CD14-positive monocyte (primary cell): Measurements from ENCODE around the gene CPED1. TPM values are rescaled to one million over a fixed set of nuclear protein-coding genes. Genes with fewer than 3 reads are reported as not detected.

ENCODE experiments used
- DNase-seq, 3 donors: peaks; one replicate each; pipeline ENCODE4 v3.0.0-alpha.2; 2011 to 2022
- H2AFZ ChIP-seq: 2 replicates; pipeline ENCODE4 v1.6.0; 2012; ENCODE audit warnings: mild to moderate bottlenecking, low read depth, low read length, inconsistent platforms; ENCODE audit not compliant: insufficient read depth, poor library complexity, severe bottlenecking
- H3K27ac ChIP-seq, 2 donors: 1 replicate in 1 of 2; 2 replicates in 1 of 2; pipeline ENCODE4 v1.5.1; 2012 to 2013; ENCODE audit warnings: low read length in 2 of 2, control low read depth in 1 of 2, inconsistent platforms in 1 of 2, low read depth in 1 of 2, mild to moderate bottlenecking in 1 of 2
- H3K27me3 ChIP-seq, 2 donors: one replicate each; pipeline versions ENCODE4 v1.6.0 to v1.6.1; 2011 to 2013; ENCODE audit warnings: low read length in 2 of 2; ENCODE audit not compliant: control insufficient read depth in 2 of 2, insufficient read depth in 2 of 2
- H3K36me3 ChIP-seq, 2 donors: replicated peaks in 1 of 2; 1 replicate in 1 of 2; 2 replicates in 1 of 2; pipeline versions ENCODE4 v1.5.1 to v1.6.1; 2012 to 2013; ENCODE audit warnings: low read length in 2 of 2, control low read depth in 1 of 2, inconsistent platforms in 1 of 2, mild to moderate bottlenecking in 1 of 2; ENCODE audit not compliant: insufficient read depth in 2 of 2, control insufficient read depth in 1 of 2
- H3K4me1 ChIP-seq, 2 donors: 1 replicate in 1 of 2; 2 replicates in 1 of 2; pipeline versions ENCODE4 v1.5.1 to v1.6.1; 2012 to 2013; ENCODE audit warnings: low read length in 2 of 2, control low read depth in 1 of 2, inconsistent platforms in 1 of 2, mild to moderate bottlenecking in 1 of 2, moderate library complexity in 1 of 2; ENCODE audit not compliant: insufficient read depth in 2 of 2, control insufficient read depth in 1 of 2
- H3K4me2 ChIP-seq: replicated peaks from 2 replicates; pipeline ENCODE3; 2012; ENCODE audit warnings: low read length, moderate library complexity, mild to moderate bottlenecking; ENCODE audit not compliant: poor library complexity, severe bottlenecking; ENCODE audit errors: extremely low read depth
- H3K4me3 ChIP-seq, 3 experiments: fragments of 200-600 bp in 1 of 3; sonication (generic) in 1 of 3; replicated peaks in 1 of 3; 1 replicate in 2 of 3; 2 replicates in 1 of 3; pipeline ENCODE4 v1.5.1; 2011 to 2013; ENCODE audit warnings: low read length in 3 of 3, mild to moderate bottlenecking in 3 of 3, control low read depth in 2 of 3, low read depth in 2 of 3, inconsistent platforms in 1 of 3, moderate library complexity in 1 of 3
- H3K79me2 ChIP-seq: 2 replicates; pipeline ENCODE4 v1.6.0; 2012; ENCODE audit warnings: mild to moderate bottlenecking, control low read depth, inconsistent platforms, low read length, moderate library complexity; ENCODE audit not compliant: insufficient read depth
- H3K9ac ChIP-seq: 2 replicates; pipeline ENCODE4 v1.6.0; 2017; ENCODE audit warnings: low read length, mild to moderate bottlenecking; ENCODE audit not compliant: insufficient read depth, poor library complexity, severe bottlenecking
- H3K9me3 ChIP-seq, 2 donors: replicated peaks in 1 of 2; 1 replicate in 1 of 2; 2 replicates in 1 of 2; pipeline versions ENCODE4 v1.5.1 to v1.6.1; 2012 to 2013; ENCODE audit warnings: low read length in 2 of 2, control low read depth in 1 of 2; ENCODE audit not compliant: control insufficient read depth in 1 of 2, insufficient read depth in 1 of 2
- H4K20me1 ChIP-seq: 2 replicates; pipeline ENCODE4 v1.6.0; 2012; ENCODE audit warnings: mild to moderate bottlenecking, low read length, control low read depth, moderate library complexity; ENCODE audit not compliant: insufficient read depth
- H3K27ac Mint-ChIP-seq, 7 donors: one replicate each; pipeline ENCODE4 v1.8.0; 2020; ENCODE audit warnings: mild to moderate bottlenecking in 7 of 7, mixed read lengths in 7 of 7, moderate library complexity in 6 of 7, inconsistent platforms in 2 of 7
- H3K27me3 Mint-ChIP-seq, 3 donors: one replicate each; pipeline ENCODE4 v1.8.0; 2021 to 2022; ENCODE audit warnings: low read depth in 3 of 3, mild to moderate bottlenecking in 3 of 3, mixed read lengths in 3 of 3, moderate library complexity in 3 of 3, inconsistent platforms in 1 of 3
- H3K36me3 Mint-ChIP-seq, 2 donors: one replicate each; pipeline ENCODE4 v1.8.0; 2020; ENCODE audit warnings: mixed read lengths in 2 of 2, inconsistent platforms in 1 of 2, mild to moderate bottlenecking in 1 of 2
- H3K4me1 Mint-ChIP-seq: one replicate; pipeline ENCODE4 v1.8.0; 2020; ENCODE audit warnings: mild to moderate bottlenecking, mixed read lengths
- H3K4me3 Mint-ChIP-seq, 2 donors: one replicate each; pipeline ENCODE4 v1.8.0; 2020; ENCODE audit warnings: mild to moderate bottlenecking in 2 of 2, mixed read lengths in 2 of 2, moderate library complexity in 1 of 2
- H3K9me3 Mint-ChIP-seq, 7 donors: one replicate each; pipeline ENCODE4 v1.8.0; 2020 to 2022; ENCODE audit warnings: mixed read lengths in 7 of 7, mild to moderate bottlenecking in 6 of 7, moderate library complexity in 6 of 7, inconsistent platforms in 2 of 7
- CTCF ChIP-seq: fragments of 200-600 bp; IDR thresholded peaks from one replicate; pipeline ENCODE4 v1.8.0; 2022; ENCODE audit warnings: antibody characterized with exemption, mild to moderate bottlenecking
- WGBS: methylation state at CpG from one replicate; pipeline ENCODE4 v1.1.5; 2013; ENCODE audit warnings: missing lambda C conversion rate; ENCODE audit not compliant: insufficient coverage; 5-methylcytosine and 5-hydroxymethylcytosine counted together
- intact Hi-C, 2 donors: fragments of 100-400 bp; cut with micrococcal nuclease; formaldehyde crosslinking; loops; one replicate each; pipeline versions ENCODE4 v1.15.0 to v1.15.1; 2023
- polyA plus RNA-seq, 3 donors: library from polyadenylated mRNA; depleted of rRNA in 1 of 3; unstranded in 2 of 3; stranded (reverse) in 1 of 3; fragments of 300-500 nt in 2 of 3; fragments of >200 nt in 1 of 3; fragmentation: Illumina TruSeq in 2 of 3; gene quantifications; 1 replicate in 2 of 3; 2 replicates in 1 of 3; pipeline ENCODE4 v1.2.3, GENCODE V29; 2012 to 2021

CPED1 gene
- polyA plus RNA-seq, 3 donors, result 9.8 to 30.0 (median 20.4) TPM

GRCh38 chr7:121103579-121103978, 115.1 kb downstream of the CPED1 start:
- Histone ChIP-seq H3K9me3 (no peaks in the 10 kb centered on the region), H3K27me3 (no peaks in the 10 kb centered on the region), H2AFZ (no peak overlapping the region), H3K79me2 (no peaks in the 10 kb centered on the region), H3K9ac (no peak overlapping the region), H3K4me3 (no peak overlapping the region), H3K4me2 (no peak overlapping the region), H4K20me1 (no peaks in the 10 kb centered on the region), H3K27ac (no peak overlapping the region), H3K36me3 (peaks cover 0 to 10% of the 10 kb centered on the region in 2 donors), H3K4me1 (no peaks in the 10 kb centered on the region)
- no peak overlapping the region for H3K4me3 Mint-ChIP-seq
- no peaks in the 10 kb centered on the region for H3K9me3 Mint-ChIP-seq
- peaks cover 3 to 6% of the 10 kb centered on the region in 2 donors for H3K36me3 Mint-ChIP-seq
- DNase-seq, result no peak
- WGBS, result no CpG with 5 or more reads among the region's 2 CpGs
- no peak for TF ChIP-seq CTCF
- peaks cover 2% of the 10 kb centered on the region for H3K4me1 Mint-ChIP-seq
- intact Hi-C loops, result loop anchor here (10.0 kb wide), 2 partner anchors 299 to 309 kb away; no protein-coding TSS in a partner anchor
- H3K27me3 Mint-ChIP-seq, result peaks cover 0 to 1% (median 0%) of the 10 kb centered on the region in 3 donors
- H3K27ac Mint-ChIP-seq, result no peak overlapping the region

- Histone ChIP-seq H3K79me2 (no peaks in the 10 kb centered on the region), H3K4me3 (no peak overlapping the region), H4K20me1 (no peaks in the 10 kb centered on the region), H3K27me3 (no peaks in the 10 kb centered on the region), H2AFZ (no peak overlapping the region), H3K36me3 (peaks cover 0 to 5% of the 10 kb centered on the region in 2 donors), H3K27ac (no peak overlapping the region), H3K9ac (no peak overlapping the region), H3K4me1 (no peaks in the 10 kb centered on the region), H3K4me2 (no peak overlapping the region), H3K9me3 (no peaks in the 10 kb centered on the region)
- WGBS, result no CpG with 5 or more reads among the region's 5 CpGs
- intact Hi-C loops, result loop anchor here (5.0 to 10.0 kb wide), 3 partner anchors 118 to 310 kb away; partner anchors contain the start of gene CPED1 (in 1 of the 2)
- H3K9me3 Mint-ChIP-seq, result no peaks in the 10 kb centered on the region
- peaks cover 0 to 1% (median 0%) of the 10 kb centered on the region in 3 donors for H3K27me3 Mint-ChIP-seq
- TF ChIP-seq CTCF, result no peak
- no peak overlapping the region for H3K27ac Mint-ChIP-seq
- no peak for DNase-seq
- H3K4me3 Mint-ChIP-seq, result no peak overlapping the region
- peaks cover 3 to 6% of the 10 kb centered on the region in 2 donors for H3K36me3 Mint-ChIP-seq
- H3K4me1 Mint-ChIP-seq, result peaks cover 2% of the 10 kb centered on the region
Observed at GRCh38 chr7:121105262-121105661, 116.8 kb downstream of the CPED1 start.
